HEK293 (cell line): ENCODE measurements around the gene NR3C1.

Source experiments
- CTCF ChIA-PET: fragments of 350-600 bp; formaldehyde crosslinking; extraction: SDS; loops from one replicate; lab custom pipeline; 2021; ENCODE audit warnings: antibody characterized with exemption; lab: Yijun Ruan, JAX
- POLR2A ChIA-PET: fragments of 300-600 bp; formaldehyde crosslinking; extraction: SDS; loops from one replicate; lab custom pipeline; 2020; ENCODE audit warnings: antibody characterized with exemption, inconsistent platforms; lab: Yijun Ruan, JAX
- H3K27ac ChIP-seq: fragments of 200-500 bp; sonication (Bioruptor generic); 2 replicates; pipeline ENCODE4 v1.5.1; 2014; ENCODE audit warnings: low read depth, low read length, control low read depth, inconsistent platforms; ENCODE audit errors: extremely low read depth
- H3K36me3 ChIP-seq, 2 experiments: fragments of 200-500 bp in 1 of 2; sonication (Bioruptor generic) in 1 of 2; 1 replicate in 1 of 2; 2 replicates in 1 of 2; pipeline ENCODE4 v1.5.1; 2014 to 2017; ENCODE audit warnings: inconsistent platforms in 2 of 2, low read length in 2 of 2; ENCODE audit not compliant: control insufficient read depth in 2 of 2, insufficient read depth in 1 of 2
- H3K4me1 ChIP-seq: fragments of 200-500 bp; sonication (Bioruptor generic); 2 replicates; pipeline ENCODE4 v1.5.1; 2014; ENCODE audit warnings: mild to moderate bottlenecking, low read length, inconsistent platforms; ENCODE audit not compliant: control insufficient read depth, insufficient read depth
- H3K4me3 ChIP-seq: 2 replicates; pipeline ENCODE4 v1.5.1; 2011; ENCODE audit warnings: low read depth, mild to moderate bottlenecking, control low read depth, low read length, moderate library complexity
- H3K9me3 ChIP-seq: fragments of 200-500 bp; sonication (Bioruptor generic); 2 replicates; pipeline ENCODE4 v1.5.1; 2014; ENCODE audit warnings: low read depth, low read length, inconsistent platforms; ENCODE audit not compliant: control insufficient read depth, insufficient read depth
- AEBP2 ChIP-seq: fragments of 450-650 bp; formaldehyde crosslinking; IDR thresholded peaks from 2 replicates; pipeline ENCODE4 v1.5.1; 2016; ENCODE audit warnings: missing biosample characterization, missing genetic modification characterization, borderline replicate concordance
- GLI2 ChIP-seq: fragments of 450-650 bp; formaldehyde crosslinking; IDR thresholded peaks from 2 replicates; pipeline ENCODE4; 2017; ENCODE audit warnings: missing biosample characterization, missing genetic modification characterization, low read depth, borderline replicate concordance
- HIC1 ChIP-seq: fragments of 450-650 bp; formaldehyde crosslinking; IDR thresholded peaks from 2 replicates; pipeline ENCODE4 v1.5.1; 2016; ENCODE audit warnings: missing biosample characterization, missing genetic modification characterization
- MEIS1 ChIP-seq: sonication (generic); formaldehyde crosslinking; IDR thresholded peaks from 2 replicates; pipeline ENCODE4 v1.8.1; 2022; ENCODE audit warnings: missing genetic modification reagents, mild to moderate bottlenecking, borderline replicate concordance
- MYNN ChIP-seq: fragments of 450-650 bp; formaldehyde crosslinking; IDR thresholded peaks from 2 replicates; pipeline ENCODE4 v1.5.1; 2016; ENCODE audit warnings: missing biosample characterization, missing genetic modification characterization, borderline replicate concordance
- PRDM1 ChIP-seq: fragments of 450-650 bp; formaldehyde crosslinking; IDR thresholded peaks from 2 replicates; pipeline ENCODE4; 2016; ENCODE audit warnings: missing biosample characterization, missing genetic modification characterization
- WT1 ChIP-seq: fragments of 450-650 bp; formaldehyde crosslinking; IDR thresholded peaks from 2 replicates; pipeline ENCODE4 v1.5.1; 2016; ENCODE audit warnings: missing biosample characterization, missing genetic modification characterization
- YY1 ChIP-seq: fragments of 450-650 bp; formaldehyde crosslinking; IDR thresholded peaks from 2 replicates; pipeline ENCODE4 v1.5.1; 2018; ENCODE audit warnings: missing biosample characterization, missing genetic modification characterization
- YY2 ChIP-seq: fragments of 450-650 bp; formaldehyde crosslinking; IDR thresholded peaks from 2 replicates; pipeline ENCODE4 v1.5.1; 2016; ENCODE audit warnings: missing biosample characterization, missing genetic modification characterization
- ZBTB48 ChIP-seq: fragments of 450-650 bp; formaldehyde crosslinking; IDR thresholded peaks from 2 replicates; pipeline ENCODE4 v1.5.1; 2016; ENCODE audit warnings: missing biosample characterization, missing genetic modification characterization
- ZFP3 ChIP-seq: fragments of 450-650 bp; formaldehyde crosslinking; IDR thresholded peaks from 2 replicates; pipeline ENCODE4 v1.5.1; 2016; ENCODE audit warnings: low read depth, missing biosample characterization, missing genetic modification characterization
- ZFP69B ChIP-seq: fragments of 450-650 bp; formaldehyde crosslinking; IDR thresholded peaks from 2 replicates; pipeline ENCODE4 v1.5.1; 2016; ENCODE audit warnings: missing biosample characterization, missing genetic modification characterization
- ZNF112 ChIP-seq: fragments of 450-650 bp; formaldehyde crosslinking; IDR thresholded peaks from 2 replicates; pipeline ENCODE4 v1.5.0; 2017; ENCODE audit warnings: missing biosample characterization, missing genetic modification characterization
- ZNF114 ChIP-seq: fragments of 450-650 bp; formaldehyde crosslinking; IDR thresholded peaks from 2 replicates; pipeline ENCODE4 v1.5.0; 2017; ENCODE audit warnings: missing biosample characterization, missing genetic modification characterization
- ZNF140 ChIP-seq: fragments of 450-650 bp; formaldehyde crosslinking; IDR thresholded peaks from 2 replicates; pipeline ENCODE4 v1.5.1; 2016; ENCODE audit warnings: missing biosample characterization, missing genetic modification characterization
- ZNF221 ChIP-seq: fragments of 450-650 bp; formaldehyde crosslinking; IDR thresholded peaks from 2 replicates; pipeline ENCODE4 v1.5.1; 2017; ENCODE audit warnings: missing biosample characterization, missing genetic modification characterization, borderline replicate concordance
- ZNF23 ChIP-seq: fragments of 450-650 bp; formaldehyde crosslinking; IDR thresholded peaks from 2 replicates; pipeline ENCODE4 v1.5.1; 2016; ENCODE audit warnings: missing biosample characterization, missing genetic modification characterization, borderline replicate concordance
- ZNF350 ChIP-seq: fragments of 450-650 bp; formaldehyde crosslinking; IDR thresholded peaks from 2 replicates; pipeline ENCODE4 v1.5.0; 2017; ENCODE audit warnings: missing biosample characterization, mild to moderate bottlenecking, missing genetic modification characterization
- ZNF398 ChIP-seq: fragments of 450-650 bp; formaldehyde crosslinking; IDR thresholded peaks from 2 replicates; pipeline ENCODE4 v1.5.1; 2017; ENCODE audit warnings: missing biosample characterization, missing genetic modification characterization
- ZNF549 ChIP-seq: fragments of 450-650 bp; IDR thresholded peaks from 2 replicates; pipeline ENCODE4 v1.5.1; 2018; ENCODE audit warnings: missing biosample characterization, missing genetic modification characterization, mild to moderate bottlenecking, inconsistent platforms, moderate library complexity
- ZNF560 ChIP-seq: fragments of 450-650 bp; formaldehyde crosslinking; IDR thresholded peaks from 2 replicates; pipeline ENCODE4 v1.5.1; 2017; ENCODE audit warnings: missing biosample characterization, missing genetic modification characterization, borderline replicate concordance
- ZNF571 ChIP-seq: fragments of 450-650 bp; formaldehyde crosslinking; IDR thresholded peaks from 2 replicates; pipeline ENCODE4 v1.5.0; 2017; ENCODE audit warnings: missing biosample characterization, missing genetic modification characterization
- ZNF585B ChIP-seq: fragments of 450-650 bp; formaldehyde crosslinking; IDR thresholded peaks from 2 replicates; pipeline ENCODE4 v1.5.1; 2016; ENCODE audit warnings: missing biosample characterization, missing genetic modification characterization
- ZNF645 ChIP-seq: fragments of 450-650 bp; formaldehyde crosslinking; IDR thresholded peaks from 2 replicates; pipeline ENCODE4; 2016; ENCODE audit warnings: missing biosample characterization, missing genetic modification characterization
- ZNF654 ChIP-seq: fragments of 450-650 bp; formaldehyde crosslinking; IDR thresholded peaks from 2 replicates; pipeline ENCODE4 v1.5.1; 2016; ENCODE audit warnings: low read depth, missing biosample characterization, missing genetic modification characterization
- ZNF660 ChIP-seq: fragments of 450-650 bp; IDR thresholded peaks from 2 replicates; pipeline ENCODE4 v1.5.1; 2018; ENCODE audit warnings: missing biosample characterization, mild to moderate bottlenecking, missing genetic modification characterization
- ZNF670 ChIP-seq: fragments of 450-650 bp; formaldehyde crosslinking; IDR thresholded peaks from 2 replicates; pipeline ENCODE4 v1.5.1; 2016; ENCODE audit warnings: missing biosample characterization, missing genetic modification characterization, low read depth
- ZNF701 ChIP-seq: fragments of 450-650 bp; formaldehyde crosslinking; IDR thresholded peaks from 2 replicates; pipeline ENCODE4 v1.5.1; 2016; ENCODE audit warnings: missing biosample characterization, missing genetic modification characterization
- ZNF76 ChIP-seq: fragments of 450-650 bp; formaldehyde crosslinking; IDR thresholded peaks from 2 replicates; pipeline ENCODE4; 2016; ENCODE audit warnings: low read depth, missing biosample characterization, missing genetic modification characterization, borderline replicate concordance

NR3C1 gene

GRCh38 chr5:143281226-143281625 is 122.3 kb downstream of the NR3C1 start:
- no peak overlapping the region for H3K27ac ChIP-seq
- no peak overlapping the region for H3K4me3 ChIP-seq
- H3K36me3 ChIP-seq, result peaks cover 0 to 15% of the 10 kb centered on the region in 2 experiments; a peak in 2 of 3 replicates
- ChIA-PET CTCF (interaction anchor here (1.2 kb wide), 2 partner anchors 10 to 36 kb away, joined by 3 read pairs; no protein-coding TSS in a partner anchor), POLR2A (no interaction called here)
- H3K4me1 ChIP-seq, result no peaks in the 10 kb centered on the region
- no peaks in the 10 kb centered on the region for H3K9me3 ChIP-seq
- TF ChIP-seq MEIS1 (CRISPR knock-in tag) (no peak), ZNF221 (tag by site-specific recombination) (no peak), MYNN (tag by site-specific recombination) (no peak), GLI2 (no peak), ZNF571 (tag by site-specific recombination) (no peak), ZNF350 (tag by site-specific recombination) (no peak), ZNF560 (tag by site-specific recombination) (no peak), ZNF114 (tag by site-specific recombination) (no peak), ZFP3 (tag by site-specific recombination) (no peak), WT1 (tag by site-specific recombination) (no peak), HIC1 (tag by site-specific recombination) (no peak), ZNF76 (tag by site-specific recombination) (no peak), ZNF585B (tag by site-specific recombination) (no peak), ZFP69B (tag by site-specific recombination) (no peak), ZNF645 (tag by site-specific recombination) (no peak), ZNF112 (tag by site-specific recombination) (no peak), AEBP2 (no peak)

- Histone ChIP-seq H3K27ac (no peak overlapping the region), H3K4me3 (no peak overlapping the region), H3K36me3 (peaks cover 0 to 15% of the 10 kb centered on the region in 2 experiments; a peak in 2 of 3 replicates), H3K9me3 (no peaks in the 10 kb centered on the region), H3K4me1 (no peaks in the 10 kb centered on the region)
- ChIA-PET CTCF (interaction anchor here (0.6 kb wide), 1 partner anchor 688 kb away, joined by 3 read pairs; no protein-coding TSS in a partner anchor), POLR2A (interaction anchor here (1.0 kb wide), 1 partner anchor 125 kb away, joined by 5 read pairs; no protein-coding TSS in a partner anchor)
- TF ChIP-seq YY2 (tag by site-specific recombination) (no peak), YY1 (tag by site-specific recombination) (no peak), ZNF701 (tag by site-specific recombination) (no peak), ZNF221 (tag by site-specific recombination) (no peak), ZNF670 (no peak), ZBTB48 (tag by site-specific recombination) (no peak), ZNF398 (tag by site-specific recombination) (no peak), ZNF654 (tag by site-specific recombination) (no peak), ZNF23 (no peak), ZFP69B (tag by site-specific recombination) (no peak), ZNF140 (tag by site-specific recombination) (no peak), PRDM1 (tag by site-specific recombination) (no peak), WT1 (tag by site-specific recombination) (no peak), ZNF660 (tag by site-specific recombination) (no peak), ZNF549 (tag by site-specific recombination) (no peak)
Measured at GRCh38 chr5:143279698-143280097, 123.8 kb downstream of the NR3C1 start.
